ENCODE data around the gene NPFF. TPM values are rescaled to one million over a fixed set of nuclear protein-coding genes. Genes with fewer than 3 reads are reported as not detected.

Gene NPFF
- polyA plus RNA-seq, 1 experiment = not detected

GRCh38 chr12:53461591-53461990, 45.7 kb downstream of the NPFF start:
- POLR2A ChIA-PET = no interaction called here

GRCh38 chr12:53461059-53461458, 46.2 kb downstream of the NPFF start:
- Histone ChIP-seq H3K4me3 (ENCODE audit: low read depth, low read length) (no peak overlapping the region), H3K36me3 (ENCODE audit: control insufficient read depth, insufficient read depth, low read length) (peaks cover 56% of the 10 kb centered on the region), H3K27me3 (ENCODE audit: control insufficient read depth, insufficient read depth, low read length) (no peaks in the 10 kb centered on the region)
- DNase-seq (ENCODE audit: low read depth) = no peak
- POLR2A ChIA-PET = no interaction called here
- no peak for TF ChIP-seq CTCF (IDR thresholded peaks at IDR 0.05; ENCODE audit: insufficient read depth, low read depth, low read length)
- CTCF ChIA-PET = interaction anchor here (0.9 to 1.1 kb wide), 2 partner anchors 8 to 15 kb away, joined by 3 to 4 read pairs; no protein-coding TSS in a partner anchor

More at GRCh38 chr12:53461591-53461990, 45.7 kb downstream of the NPFF start:
- no peaks in the 10 kb centered on the region for H3K27me3 ChIP-seq (ENCODE audit: control insufficient read depth, insufficient read depth, low read length)
- DNase-seq (ENCODE audit: low read depth) = no peak
- H3K36me3 ChIP-seq (ENCODE audit: control insufficient read depth, insufficient read depth, low read length) = peaks cover 57% of the 10 kb centered on the region
- TF ChIP-seq CTCF (IDR thresholded peaks at IDR 0.05; ENCODE audit: insufficient read depth, low read depth, low read length) = no peak
- CTCF ChIA-PET = interaction anchor here (0.7 to 1.1 kb wide), 3 partner anchors 9 to 20 kb away, joined by 3 to 4 read pairs (median 3); no protein-coding TSS in a partner anchor
- H3K4me3 ChIP-seq (ENCODE audit: low read depth, low read length) = no peak overlapping the region

- H3K36me3 ChIP-seq (ENCODE audit: control insufficient read depth, insufficient read depth, low read length) = peaks cover 49% of the 10 kb centered on the region
- no peak for TF ChIP-seq CTCF (IDR thresholded peaks at IDR 0.05; ENCODE audit: insufficient read depth, low read depth, low read length)
- H3K4me3 ChIP-seq (ENCODE audit: low read depth, low read length) = no peak overlapping the region
- H3K27me3 ChIP-seq (ENCODE audit: control insufficient read depth, insufficient read depth, low read length) = no peaks in the 10 kb centered on the region
- ChIA-PET POLR2A (no interaction called here), CTCF (interaction anchor here (0.7 to 1.4 kb wide), 3 partner anchors 49 to 114 kb away, joined by 3 read pairs; no protein-coding TSS in a partner anchor)
- DNase-seq (ENCODE audit: low read depth) = no peak
Measured at GRCh38 chr12:53459097-53459496, 48.2 kb downstream of the NPFF start.

Small RNAs within 50 kb of the gene (small RNA-seq; reads per million reads assigned to genes)
- gene AC023509.3 (ENCODE audit: insufficient read length, low read depth, low replicate concordance) = 0.63 reads per million

Other genes with a start within 250 kb of the NPFF start
- 3.0 and 7.3 TPM in 2 replicates for gene ESPL1, start 239.2 kb downstream of the NPFF start, polyA plus RNA-seq (2011; rRNA removed)
- gene PFDN5, start 211.9 kb downstream of the NPFF start, polyA plus RNA-seq (2011; rRNA removed) = 965 and 1,130 TPM in 2 replicates
- gene MYG1, start 207.8 kb downstream of the NPFF start, polyA plus RNA-seq (2011; rRNA removed) = 49.7 and 78.3 TPM in 2 replicates
- gene AAAS, start 185.9 kb downstream of the NPFF start, polyA plus RNA-seq (2011; rRNA removed) = 53.3 and 84.3 TPM in 2 replicates
- not detected in 2 replicates for gene SP7, start 171.1 kb downstream of the NPFF start, polyA plus RNA-seq (2011; rRNA removed)
- 44.4 and 58.2 TPM in 2 replicates for gene SP1, start 127.3 kb downstream of the NPFF start, polyA plus RNA-seq (2011; rRNA removed)
- not detected in 2 replicates for gene AMHR2, start 83.6 kb downstream of the NPFF start, polyA plus RNA-seq (2011; rRNA removed)
- gene PRR13, start 65.8 kb downstream of the NPFF start, polyA plus RNA-seq (2011; rRNA removed) = 66.4 and 73.2 TPM in 2 replicates
- 267 and 268 TPM in 2 replicates for gene PCBP2, start 55.4 kb downstream of the NPFF start, polyA plus RNA-seq (2011; rRNA removed)
- gene MAP3K12, start 8.0 kb downstream of the NPFF start, polyA plus RNA-seq (2011; rRNA removed) = 43.9 and 61.2 TPM in 2 replicates
- gene TARBP2, start 6.2 kb downstream of the NPFF start, polyA plus RNA-seq (2011; rRNA removed) = 33.9 and 44.9 TPM in 2 replicates
- gene ATF7, start 118.9 kb upstream of the NPFF start, polyA plus RNA-seq (2011; rRNA removed) = 21.8 and 22.9 TPM in 2 replicates
- 356 and 381 TPM in 2 replicates for gene ATP5MC2, start 168.6 kb upstream of the NPFF start, polyA plus RNA-seq (2011; rRNA removed)
- 170 and 206 TPM in 2 replicates for gene CALCOCO1, start 220.0 kb upstream of the NPFF start, polyA plus RNA-seq (2011; rRNA removed)
- gene CISTR, start 244.5 kb upstream of the NPFF start, polyA plus RNA-seq (2011; rRNA removed) = not detected in 2 replicates